ENCODE measurements around the gene TSHZ2.

GRCh38 chr20:53040693-53041589 is 68.8 kb downstream of the TSHZ2 start:
- no peak for TF ChIP-seq CTCF (conservative IDR thresholded peaks at IDR 0.05)
- no peak for TF ChIP-seq ZFX (IDR thresholded peaks at IDR 0.05)

All from C4-2B (cell line).